Loucy (cell line): Measurements from ENCODE around the gene CCM2.

Experiments
- H2AFZ ChIP-seq: fragments of 200-600 bp; sonication (generic); 2 replicates; pipeline ENCODE4 v1.6.0; 2016; ENCODE audit warnings: antibody characterized with exemption, mild to moderate bottlenecking, low read length, moderate library complexity
- H3F3A ChIP-seq: fragments of 200-600 bp; 2 replicates; pipeline ENCODE4 v1.6.0; 2016; ENCODE audit warnings: antibody characterized with exemption, low read depth, mild to moderate bottlenecking
- H3K27me3 ChIP-seq: fragments of 200-600 bp; sonication (generic); 2 replicates; pipeline ENCODE4 v1.6.1; 2014; ENCODE audit warnings: low read length, mild to moderate bottlenecking; ENCODE audit not compliant: insufficient read depth, poor library complexity, severe bottlenecking
- H3K36me3 ChIP-seq: fragments of 200-600 bp; sonication (generic); 2 replicates; pipeline ENCODE4 v1.6.1; 2016; ENCODE audit warnings: low read length; ENCODE audit not compliant: insufficient read depth
- H3K4me1 ChIP-seq: fragments of 200-600 bp; sonication (generic); 2 replicates; pipeline ENCODE4 v1.5.1; 2014; ENCODE audit warnings: low read length, mild to moderate bottlenecking; ENCODE audit not compliant: insufficient read depth, poor library complexity, severe bottlenecking
- H3K4me2 ChIP-seq: fragments of 200-600 bp; sonication (generic); 2 replicates; pipeline ENCODE4 v1.6.0; 2014; ENCODE audit warnings: antibody characterized with exemption, low read length, low read depth, mild to moderate bottlenecking; ENCODE audit not compliant: poor library complexity, severe bottlenecking
- H3K4me3 ChIP-seq: fragments of 200-600 bp; sonication (generic); 2 replicates; pipeline ENCODE4 v1.5.1; 2014; ENCODE audit warnings: low read length, mild to moderate bottlenecking, mixed read lengths; ENCODE audit not compliant: poor library complexity, severe bottlenecking
- H3K79me2 ChIP-seq: fragments of 200-600 bp; sonication (generic); 2 replicates; pipeline ENCODE4 v1.6.1; 2014; ENCODE audit warnings: low read length; ENCODE audit not compliant: insufficient read depth
- H3K9ac ChIP-seq: fragments of 200-600 bp; sonication (generic); 2 replicates; pipeline ENCODE4 v1.6.0; 2014; ENCODE audit warnings: mild to moderate bottlenecking, low read depth, low read length, moderate library complexity; ENCODE audit not compliant: poor library complexity, severe bottlenecking
- H3K9me2 ChIP-seq: fragments of 200-600 bp; sonication (generic); replicated peaks from 2 replicates; pipeline ENCODE4 v1.6.1; 2016; ENCODE audit warnings: low read depth, low read length, mixed read lengths
- H3K9me3 ChIP-seq: fragments of 200-600 bp; sonication (generic); 2 replicates; pipeline ENCODE4 v1.6.1; 2014; ENCODE audit warnings: mild to moderate bottlenecking, antibody characterized with exemption, low read length, low read depth; ENCODE audit not compliant: insufficient read depth
- H4K20me1 ChIP-seq: fragments of 200-600 bp; sonication (generic); 2 replicates; pipeline ENCODE4 v1.6.0; 2014; ENCODE audit warnings: antibody characterized with exemption, low read length, mild to moderate bottlenecking; ENCODE audit not compliant: insufficient read depth, poor library complexity, severe bottlenecking
- EZH2phosphoT487 ChIP-seq: fragments of 200-600 bp; IDR thresholded peaks from 2 replicates; pipeline ENCODE4 v1.6.1; 2018; ENCODE audit warnings: antibody characterized with exemption, mild to moderate bottlenecking, moderate library complexity, borderline replicate concordance
- TF ChIP-seq, protein P1 (sequence below): fragments of 200-600 bp; sonication (generic); conservative IDR thresholded peaks from 2 replicates; pipeline ENCODE4 v1.5.1; 2014; ENCODE audit warnings: mild to moderate bottlenecking, antibody characterized with exemption, low read length

Gene CCM2

DNA sequence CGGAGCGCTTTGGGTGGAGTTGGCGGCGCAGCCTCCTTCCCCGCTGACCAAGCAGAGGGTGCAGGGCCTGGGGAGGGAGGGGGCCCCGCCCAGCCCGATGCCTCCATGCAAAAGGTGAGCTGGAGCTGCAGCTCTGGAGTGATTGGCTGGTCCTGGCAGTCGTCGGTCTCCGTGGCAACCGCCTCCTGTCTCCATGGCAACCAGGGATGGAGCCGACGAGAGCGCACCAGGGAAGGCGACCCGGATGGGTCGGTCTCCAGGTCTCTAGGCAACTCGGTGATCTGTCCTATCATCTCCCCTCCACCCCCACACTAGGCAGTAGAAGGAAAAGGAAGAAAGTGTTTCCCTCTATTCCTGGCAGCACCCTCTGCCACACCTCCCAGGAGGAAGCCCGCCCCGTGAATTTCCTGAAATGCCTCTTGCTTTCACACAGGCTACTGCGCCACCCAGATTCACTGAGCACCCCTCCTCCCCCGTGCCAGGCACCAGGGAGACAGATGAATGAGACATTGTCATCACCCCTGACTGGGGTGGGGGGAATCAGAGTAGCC is 89.4 kb downstream of the CCM2 start:
- no peak for TF ChIP-seq EZH2phosphoT487
- TF ChIP-seq, protein P1, sequence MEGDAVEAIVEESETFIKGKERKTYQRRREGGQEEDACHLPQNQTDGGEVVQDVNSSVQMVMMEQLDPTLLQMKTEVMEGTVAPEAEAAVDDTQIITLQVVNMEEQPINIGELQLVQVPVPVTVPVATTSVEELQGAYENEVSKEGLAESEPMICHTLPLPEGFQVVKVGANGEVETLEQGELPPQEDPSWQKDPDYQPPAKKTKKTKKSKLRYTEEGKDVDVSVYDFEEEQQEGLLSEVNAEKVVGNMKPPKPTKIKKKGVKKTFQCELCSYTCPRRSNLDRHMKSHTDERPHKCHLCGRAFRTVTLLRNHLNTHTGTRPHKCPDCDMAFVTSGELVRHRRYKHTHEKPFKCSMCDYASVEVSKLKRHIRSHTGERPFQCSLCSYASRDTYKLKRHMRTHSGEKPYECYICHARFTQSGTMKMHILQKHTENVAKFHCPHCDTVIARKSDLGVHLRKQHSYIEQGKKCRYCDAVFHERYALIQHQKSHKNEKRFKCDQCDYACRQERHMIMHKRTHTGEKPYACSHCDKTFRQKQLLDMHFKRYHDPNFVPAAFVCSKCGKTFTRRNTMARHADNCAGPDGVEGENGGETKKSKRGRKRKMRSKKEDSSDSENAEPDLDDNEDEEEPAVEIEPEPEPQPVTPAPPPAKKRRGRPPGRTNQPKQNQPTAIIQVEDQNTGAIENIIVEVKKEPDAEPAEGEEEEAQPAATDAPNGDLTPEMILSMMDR = no peak
- no peak overlapping the region for H3K4me3 ChIP-seq
- H3K9me2 ChIP-seq = no peaks in the 10 kb centered on the region
- H3K36me3 ChIP-seq = no peaks in the 10 kb centered on the region
- H3K4me1 ChIP-seq = no peaks in the 10 kb centered on the region
- H3K9ac ChIP-seq = no peak overlapping the region
- H4K20me1 ChIP-seq = no peaks in the 10 kb centered on the region
- H2AFZ ChIP-seq = no peak overlapping the region
- H3F3A ChIP-seq = no peaks in the 10 kb centered on the region
- H3K9me3 ChIP-seq = no peaks in the 10 kb centered on the region
- H3K79me2 ChIP-seq = no peaks in the 10 kb centered on the region
- no peaks in the 10 kb centered on the region for H3K27me3 ChIP-seq
- no peak overlapping the region for H3K4me2 ChIP-seq

- Histone ChIP-seq H3K9me2 (no peaks in the 10 kb centered on the region), H2AFZ (no peak overlapping the region), H3K9me3 (no peaks in the 10 kb centered on the region), H4K20me1 (no peaks in the 10 kb centered on the region), H3K4me1 (no peaks in the 10 kb centered on the region), H3K9ac (no peak overlapping the region), H3K27me3 (no peaks in the 10 kb centered on the region), H3F3A (no peaks in the 10 kb centered on the region), H3K36me3 (no peaks in the 10 kb centered on the region), H3K79me2 (no peaks in the 10 kb centered on the region), H3K4me2 (no peak overlapping the region), H3K4me3 (no peak overlapping the region)
- TF ChIP-seq, protein P1 = no peak
- no peak for TF ChIP-seq EZH2phosphoT487
Observed at GRCh38 chr7:45092100-45092930, 92.3 kb downstream of the CCM2 start.

- Histone ChIP-seq H3K4me1 (no peaks in the 10 kb centered on the region), H3K9ac (no peak overlapping the region), H3K79me2 (no peaks in the 10 kb centered on the region), H3K4me2 (no peak overlapping the region), H3K4me3 (no peak overlapping the region), H3F3A (no peaks in the 10 kb centered on the region), H4K20me1 (no peaks in the 10 kb centered on the region), H3K27me3 (no peaks in the 10 kb centered on the region), H3K36me3 (no peaks in the 10 kb centered on the region), H3K9me3 (no peaks in the 10 kb centered on the region), H2AFZ (no peak overlapping the region), H3K9me2 (no peaks in the 10 kb centered on the region)
- TF ChIP-seq EZH2phosphoT487 = no peak
- TF ChIP-seq, protein P1 = no peak
Observed at GRCh38 chr7:45092931-45093235, 92.9 kb downstream of the CCM2 start.
